WTC11 (cell line): ENCODE data around the gene KCNAB3. TPM values are rescaled to one million over a fixed set of nuclear protein-coding genes. Genes with fewer than 3 reads are reported as not detected.

Experiments
- ATAC-seq: fragments of 200-7000 bp; cut with Tn5 transposase; 2 replicates; pipeline ENCODE4 v1.10.0; 2021; ENCODE audit warnings: mild to moderate bottlenecking, moderate library complexity
- CTCF ChIA-PET: fragments of 300-600 bp; sonication (Branson Sonifier 250); formaldehyde crosslinking; loops from one replicate; lab custom pipeline; 2021; ENCODE audit warnings: antibody characterized with exemption; lab: Charles Lee
- POLR2A ChIA-PET: fragments of 350-600 bp; sonication (Branson Sonifier 250); formaldehyde crosslinking; loops from one replicate; lab custom pipeline; 2021; ENCODE audit warnings: antibody characterized with exemption; lab: Charles Lee
- DNase-seq: peaks from one replicate; pipeline ENCODE4 v3.0.0; 2021; ENCODE audit warnings: low spot score
- H3K27ac Mint-ChIP-seq: 2 replicates; pipeline ENCODE4 v1.8.0; 2021; ENCODE audit warnings: mixed read lengths
- H3K27me3 Mint-ChIP-seq: 2 replicates; pipeline ENCODE4 v1.8.0; 2021; ENCODE audit warnings: low read depth, mild to moderate bottlenecking, moderate library complexity, mixed read lengths
- H3K36me3 Mint-ChIP-seq: 2 replicates; pipeline ENCODE4 v1.8.0; 2021; ENCODE audit warnings: mixed read lengths
- H3K4me1 Mint-ChIP-seq: 2 replicates; pipeline ENCODE4 v1.8.0; 2022; ENCODE audit warnings: mixed read lengths
- H3K4me3 Mint-ChIP-seq: 2 replicates; pipeline ENCODE4 v1.8.0; 2021; ENCODE audit warnings: mild to moderate bottlenecking, moderate library complexity, mixed read lengths
- H3K9me3 Mint-ChIP-seq: 2 replicates; pipeline ENCODE4 v1.8.0; 2021; ENCODE audit warnings: mixed read lengths
- CBFB ChIP-seq: sonication (generic); formaldehyde crosslinking; IDR thresholded peaks from 2 replicates; pipeline ENCODE4 v1.8.1; 2022; ENCODE audit warnings: mild to moderate bottlenecking, low read depth, missing genetic modification reagents
- ESRRA ChIP-seq: sonication (generic); formaldehyde crosslinking; IDR thresholded peaks from 2 replicates; pipeline ENCODE4 v1.8.1; 2022; ENCODE audit warnings: mild to moderate bottlenecking, missing genetic modification reagents, borderline replicate concordance
- FOXP1 ChIP-seq: sonication (generic); formaldehyde crosslinking; IDR thresholded peaks from 2 replicates; pipeline ENCODE4 v1.8.0; 2022; ENCODE audit warnings: missing genetic modification reagents, mild to moderate bottlenecking, moderate library complexity, borderline replicate concordance
- IRF2 ChIP-seq: sonication (generic); formaldehyde crosslinking; IDR thresholded peaks from 2 replicates; pipeline ENCODE4 v1.8.0; 2022; ENCODE audit warnings: low read depth, missing genetic modification reagents, borderline replicate concordance
- KAT7 ChIP-seq: sonication (generic); formaldehyde crosslinking; IDR thresholded peaks from 2 replicates; pipeline ENCODE4 v1.8.1; 2023; ENCODE audit warnings: missing genetic modification reagents, mild to moderate bottlenecking, borderline replicate concordance
- NFE2L1 ChIP-seq: sonication (generic); formaldehyde crosslinking; IDR thresholded peaks from 2 replicates; pipeline ENCODE4 v1.8.1; 2023; ENCODE audit warnings: missing genetic modification reagents
- TCF7 ChIP-seq: sonication (generic); formaldehyde crosslinking; IDR thresholded peaks from 2 replicates; pipeline ENCODE4 v1.8.0; 2022; ENCODE audit warnings: mild to moderate bottlenecking, low read depth, missing genetic modification reagents, moderate library complexity
- TP53 ChIP-seq: sonication (generic); formaldehyde crosslinking; IDR thresholded peaks from 2 replicates; pipeline ENCODE4 v1.8.1; 2023; ENCODE audit warnings: mild to moderate bottlenecking, missing genetic modification reagents
- ZNF219 ChIP-seq: sonication (generic); formaldehyde crosslinking; IDR thresholded peaks from 2 replicates; pipeline ENCODE4 v1.8.0; 2023; ENCODE audit warnings: missing genetic modification reagents, mild to moderate bottlenecking, borderline replicate concordance
- ZNF671 ChIP-seq: fragments of 250-450 bp; sonication (Bioruptor Pico); IDR thresholded peaks from 2 replicates; pipeline ENCODE4 v1.8.0; 2021; ENCODE audit warnings: mild to moderate bottlenecking
- total RNA-seq: library from RNA; stranded (reverse); gene quantifications from 3 replicates; pipeline ENCODE4 v1.2.3, GENCODE V29; 2021
- TF ChIP-seq, protein P1 (sequence below): fragments of 250-450 bp; sonication (Bioruptor Pico); IDR thresholded peaks from 2 replicates; pipeline ENCODE4 v1.9.0; 2021; ENCODE audit warnings: mild to moderate bottlenecking, borderline replicate concordance
- TF ChIP-seq, protein P2 (sequence below): sonication (generic); formaldehyde crosslinking; IDR thresholded peaks from 2 replicates; pipeline ENCODE4 v1.8.0; 2022; ENCODE audit warnings: missing genetic modification reagents
- TF ChIP-seq, protein P3 (sequence below): sonication (generic); formaldehyde crosslinking; IDR thresholded peaks from 2 replicates; pipeline ENCODE4 v1.8.1; 2023; ENCODE audit warnings: mild to moderate bottlenecking, missing genetic modification reagents, moderate library complexity
- TF ChIP-seq, protein P4 (sequence below): fragments of 250-450 bp; sonication (Bioruptor Pico); IDR thresholded peaks from 2 replicates; pipeline ENCODE4 v1.8.0; 2021; ENCODE audit warnings: mild to moderate bottlenecking
- TF ChIP-seq, protein P5 (sequence below): sonication (generic); formaldehyde crosslinking; IDR thresholded peaks from 2 replicates; pipeline ENCODE4 v1.8.1; 2023; ENCODE audit warnings: mild to moderate bottlenecking, missing genetic modification reagents
- TF ChIP-seq, protein P6 (sequence below): sonication (generic); formaldehyde crosslinking; IDR thresholded peaks from 2 replicates; pipeline ENCODE4 v1.8.1; 2022; ENCODE audit warnings: mild to moderate bottlenecking, missing genetic modification reagents, moderate library complexity, borderline replicate concordance
- TF ChIP-seq, protein P7 (sequence below): sonication (generic); formaldehyde crosslinking; IDR thresholded peaks from 2 replicates; pipeline ENCODE4 v1.8.1; 2023; ENCODE audit warnings: mild to moderate bottlenecking, missing genetic modification reagents, moderate library complexity
- TF ChIP-seq, protein P8 (sequence below): sonication (generic); formaldehyde crosslinking; conservative IDR thresholded peaks from 2 replicates; pipeline ENCODE4 v1.8.1; 2022; ENCODE audit warnings: mild to moderate bottlenecking, missing genetic modification reagents

KCNAB3 gene
- total RNA-seq, 1 experiment from 2014 or later: 3.2 TPM

DNA sequence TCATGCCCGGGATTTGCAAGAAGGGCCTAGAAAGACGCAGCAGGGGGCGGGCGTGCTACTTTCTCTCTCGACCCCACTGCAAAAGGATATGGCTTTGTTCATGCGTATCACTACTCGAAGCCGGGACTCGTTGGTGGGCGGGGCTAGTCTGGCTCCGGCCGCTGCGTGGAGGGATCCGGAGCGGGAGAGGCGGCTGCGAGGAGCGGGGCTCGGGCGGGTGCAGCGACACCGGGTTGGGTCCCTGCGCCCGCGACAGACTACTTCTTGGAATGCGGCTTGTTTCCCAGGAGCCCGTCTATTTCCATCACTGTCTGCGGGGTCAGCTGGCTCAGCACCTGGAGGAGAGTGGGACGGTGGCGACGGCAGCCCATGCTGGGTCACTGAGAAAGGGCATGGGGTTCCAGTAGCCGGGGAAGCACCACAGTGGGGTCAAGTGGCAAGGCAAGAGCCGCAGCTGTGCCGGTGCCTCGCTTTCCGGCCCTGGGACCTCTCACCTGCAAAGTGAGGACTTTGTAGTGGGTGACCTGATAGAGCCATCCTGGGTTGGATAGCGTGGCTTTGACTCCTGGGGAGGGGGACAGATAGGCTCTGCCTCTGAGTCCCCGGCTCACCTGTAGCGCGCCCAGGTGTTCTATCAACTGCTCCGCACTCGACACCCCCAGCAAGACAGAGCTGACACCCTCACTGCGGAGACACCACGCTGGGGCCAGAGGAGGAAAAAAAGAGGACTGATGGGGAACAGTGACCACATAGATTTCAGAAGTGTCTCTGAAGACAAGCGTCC is 6.6 kb downstream of the KCNAB3 start (continued):
- TF ChIP-seq, protein P1, sequence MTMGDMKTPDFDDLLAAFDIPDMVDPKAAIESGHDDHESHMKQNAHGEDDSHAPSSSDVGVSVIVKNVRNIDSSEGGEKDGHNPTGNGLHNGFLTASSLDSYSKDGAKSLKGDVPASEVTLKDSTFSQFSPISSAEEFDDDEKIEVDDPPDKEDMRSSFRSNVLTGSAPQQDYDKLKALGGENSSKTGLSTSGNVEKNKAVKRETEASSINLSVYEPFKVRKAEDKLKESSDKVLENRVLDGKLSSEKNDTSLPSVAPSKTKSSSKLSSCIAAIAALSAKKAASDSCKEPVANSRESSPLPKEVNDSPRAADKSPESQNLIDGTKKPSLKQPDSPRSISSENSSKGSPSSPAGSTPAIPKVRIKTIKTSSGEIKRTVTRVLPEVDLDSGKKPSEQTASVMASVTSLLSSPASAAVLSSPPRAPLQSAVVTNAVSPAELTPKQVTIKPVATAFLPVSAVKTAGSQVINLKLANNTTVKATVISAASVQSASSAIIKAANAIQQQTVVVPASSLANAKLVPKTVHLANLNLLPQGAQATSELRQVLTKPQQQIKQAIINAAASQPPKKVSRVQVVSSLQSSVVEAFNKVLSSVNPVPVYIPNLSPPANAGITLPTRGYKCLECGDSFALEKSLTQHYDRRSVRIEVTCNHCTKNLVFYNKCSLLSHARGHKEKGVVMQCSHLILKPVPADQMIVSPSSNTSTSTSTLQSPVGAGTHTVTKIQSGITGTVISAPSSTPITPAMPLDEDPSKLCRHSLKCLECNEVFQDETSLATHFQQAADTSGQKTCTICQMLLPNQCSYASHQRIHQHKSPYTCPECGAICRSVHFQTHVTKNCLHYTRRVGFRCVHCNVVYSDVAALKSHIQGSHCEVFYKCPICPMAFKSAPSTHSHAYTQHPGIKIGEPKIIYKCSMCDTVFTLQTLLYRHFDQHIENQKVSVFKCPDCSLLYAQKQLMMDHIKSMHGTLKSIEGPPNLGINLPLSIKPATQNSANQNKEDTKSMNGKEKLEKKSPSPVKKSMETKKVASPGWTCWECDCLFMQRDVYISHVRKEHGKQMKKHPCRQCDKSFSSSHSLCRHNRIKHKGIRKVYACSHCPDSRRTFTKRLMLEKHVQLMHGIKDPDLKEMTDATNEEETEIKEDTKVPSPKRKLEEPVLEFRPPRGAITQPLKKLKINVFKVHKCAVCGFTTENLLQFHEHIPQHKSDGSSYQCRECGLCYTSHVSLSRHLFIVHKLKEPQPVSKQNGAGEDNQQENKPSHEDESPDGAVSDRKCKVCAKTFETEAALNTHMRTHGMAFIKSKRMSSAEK (CRISPR knock-in tag): no peak
- no peak for TF ChIP-seq TP53
- TF ChIP-seq, protein P2, sequence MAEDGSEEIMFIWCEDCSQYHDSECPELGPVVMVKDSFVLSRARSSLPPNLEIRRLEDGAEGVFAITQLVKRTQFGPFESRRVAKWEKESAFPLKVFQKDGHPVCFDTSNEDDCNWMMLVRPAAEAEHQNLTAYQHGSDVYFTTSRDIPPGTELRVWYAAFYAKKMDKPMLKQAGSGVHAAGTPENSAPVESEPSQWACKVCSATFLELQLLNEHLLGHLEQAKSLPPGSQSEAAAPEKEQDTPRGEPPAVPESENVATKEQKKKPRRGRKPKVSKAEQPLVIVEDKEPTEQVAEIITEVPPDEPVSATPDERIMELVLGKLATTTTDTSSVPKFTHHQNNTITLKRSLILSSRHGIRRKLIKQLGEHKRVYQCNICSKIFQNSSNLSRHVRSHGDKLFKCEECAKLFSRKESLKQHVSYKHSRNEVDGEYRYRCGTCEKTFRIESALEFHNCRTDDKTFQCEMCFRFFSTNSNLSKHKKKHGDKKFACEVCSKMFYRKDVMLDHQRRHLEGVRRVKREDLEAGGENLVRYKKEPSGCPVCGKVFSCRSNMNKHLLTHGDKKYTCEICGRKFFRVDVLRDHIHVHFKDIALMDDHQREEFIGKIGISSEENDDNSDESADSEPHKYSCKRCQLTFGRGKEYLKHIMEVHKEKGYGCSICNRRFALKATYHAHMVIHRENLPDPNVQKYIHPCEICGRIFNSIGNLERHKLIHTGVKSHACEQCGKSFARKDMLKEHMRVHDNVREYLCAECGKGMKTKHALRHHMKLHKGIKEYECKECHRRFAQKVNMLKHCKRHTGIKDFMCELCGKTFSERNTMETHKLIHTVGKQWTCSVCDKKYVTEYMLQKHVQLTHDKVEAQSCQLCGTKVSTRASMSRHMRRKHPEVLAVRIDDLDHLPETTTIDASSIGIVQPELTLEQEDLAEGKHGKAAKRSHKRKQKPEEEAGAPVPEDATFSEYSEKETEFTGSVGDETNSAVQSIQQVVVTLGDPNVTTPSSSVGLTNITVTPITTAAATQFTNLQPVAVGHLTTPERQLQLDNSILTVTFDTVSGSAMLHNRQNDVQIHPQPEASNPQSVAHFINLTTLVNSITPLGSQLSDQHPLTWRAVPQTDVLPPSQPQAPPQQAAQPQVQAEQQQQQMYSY (CRISPR knock-in tag): 0 out of 2 replicates have a peak, but pooled peaks have one; percentile 27
- no peak for TF ChIP-seq ZNF219
- TF ChIP-seq, protein P3, sequence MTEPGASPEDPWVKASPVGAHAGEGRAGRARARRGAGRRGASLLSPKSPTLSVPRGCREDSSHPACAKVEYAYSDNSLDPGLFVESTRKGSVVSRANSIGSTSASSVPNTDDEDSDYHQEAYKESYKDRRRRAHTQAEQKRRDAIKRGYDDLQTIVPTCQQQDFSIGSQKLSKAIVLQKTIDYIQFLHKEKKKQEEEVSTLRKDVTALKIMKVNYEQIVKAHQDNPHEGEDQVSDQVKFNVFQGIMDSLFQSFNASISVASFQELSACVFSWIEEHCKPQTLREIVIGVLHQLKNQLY (CRISPR knock-in tag): no peak
- TF ChIP-seq, protein P4, sequence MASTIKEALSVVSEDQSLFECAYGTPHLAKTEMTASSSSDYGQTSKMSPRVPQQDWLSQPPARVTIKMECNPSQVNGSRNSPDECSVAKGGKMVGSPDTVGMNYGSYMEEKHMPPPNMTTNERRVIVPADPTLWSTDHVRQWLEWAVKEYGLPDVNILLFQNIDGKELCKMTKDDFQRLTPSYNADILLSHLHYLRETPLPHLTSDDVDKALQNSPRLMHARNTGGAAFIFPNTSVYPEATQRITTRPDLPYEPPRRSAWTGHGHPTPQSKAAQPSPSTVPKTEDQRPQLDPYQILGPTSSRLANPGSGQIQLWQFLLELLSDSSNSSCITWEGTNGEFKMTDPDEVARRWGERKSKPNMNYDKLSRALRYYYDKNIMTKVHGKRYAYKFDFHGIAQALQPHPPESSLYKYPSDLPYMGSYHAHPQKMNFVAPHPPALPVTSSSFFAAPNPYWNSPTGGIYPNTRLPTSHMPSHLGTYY: no peak
- TF ChIP-seq NFE2L1: peak; percentile 94
- TF ChIP-seq, protein P5, sequence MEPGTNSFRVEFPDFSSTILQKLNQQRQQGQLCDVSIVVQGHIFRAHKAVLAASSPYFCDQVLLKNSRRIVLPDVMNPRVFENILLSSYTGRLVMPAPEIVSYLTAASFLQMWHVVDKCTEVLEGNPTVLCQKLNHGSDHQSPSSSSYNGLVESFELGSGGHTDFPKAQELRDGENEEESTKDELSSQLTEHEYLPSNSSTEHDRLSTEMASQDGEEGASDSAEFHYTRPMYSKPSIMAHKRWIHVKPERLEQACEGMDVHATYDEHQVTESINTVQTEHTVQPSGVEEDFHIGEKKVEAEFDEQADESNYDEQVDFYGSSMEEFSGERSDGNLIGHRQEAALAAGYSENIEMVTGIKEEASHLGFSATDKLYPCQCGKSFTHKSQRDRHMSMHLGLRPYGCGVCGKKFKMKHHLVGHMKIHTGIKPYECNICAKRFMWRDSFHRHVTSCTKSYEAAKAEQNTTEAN (CRISPR knock-in tag): peak; percentile 68; the same call in 1 of the 2 replicates
- TF ChIP-seq CBFB (CRISPR knock-in tag): no peak; the same call in 1 of the 2 replicates
- no peak for TF ChIP-seq ESRRA (CRISPR knock-in tag)
- no peak for TF ChIP-seq IRF2 (CRISPR knock-in tag)
- TF ChIP-seq TCF7 (CRISPR knock-in tag): no peak

DNA sequence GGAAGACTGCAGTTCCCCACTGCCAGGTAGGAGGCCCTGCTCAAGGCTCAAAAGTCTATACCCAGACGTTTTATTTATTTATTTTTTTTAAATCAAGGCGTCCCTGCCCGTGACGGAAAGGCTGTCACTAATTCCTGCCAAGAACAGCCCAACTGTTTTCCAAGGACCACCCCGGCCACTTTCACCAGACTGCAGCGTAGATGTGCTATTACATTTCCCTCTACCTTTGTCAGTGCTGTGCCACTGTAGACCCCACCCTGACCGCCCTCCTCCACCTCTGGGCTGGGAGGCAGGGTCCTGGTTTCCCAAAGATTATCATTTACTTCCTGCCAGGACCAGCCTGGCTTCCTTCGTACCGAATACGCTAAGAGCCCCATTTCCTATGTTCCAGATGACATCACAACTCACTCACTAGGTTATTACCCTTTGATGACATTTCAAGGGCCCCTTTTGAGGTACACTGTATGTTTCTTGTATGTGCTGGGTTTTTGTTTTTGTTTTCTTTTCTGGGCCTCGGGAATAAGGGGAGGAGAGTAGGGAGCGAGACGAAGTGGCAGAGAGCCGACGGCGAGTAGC is 7.3 kb downstream of the KCNAB3 start:
- TF ChIP-seq KAT7 (CRISPR knock-in tag) (no peak), ZNF671 (CRISPR knock-in tag) (no peak), FOXP1 (CRISPR knock-in tag) (no peak)
- TF ChIP-seq, protein P6, sequence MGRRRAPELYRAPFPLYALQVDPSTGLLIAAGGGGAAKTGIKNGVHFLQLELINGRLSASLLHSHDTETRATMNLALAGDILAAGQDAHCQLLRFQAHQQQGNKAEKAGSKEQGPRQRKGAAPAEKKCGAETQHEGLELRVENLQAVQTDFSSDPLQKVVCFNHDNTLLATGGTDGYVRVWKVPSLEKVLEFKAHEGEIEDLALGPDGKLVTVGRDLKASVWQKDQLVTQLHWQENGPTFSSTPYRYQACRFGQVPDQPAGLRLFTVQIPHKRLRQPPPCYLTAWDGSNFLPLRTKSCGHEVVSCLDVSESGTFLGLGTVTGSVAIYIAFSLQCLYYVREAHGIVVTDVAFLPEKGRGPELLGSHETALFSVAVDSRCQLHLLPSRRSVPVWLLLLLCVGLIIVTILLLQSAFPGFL (CRISPR knock-in tag): no peak
- TF ChIP-seq, protein P7, sequence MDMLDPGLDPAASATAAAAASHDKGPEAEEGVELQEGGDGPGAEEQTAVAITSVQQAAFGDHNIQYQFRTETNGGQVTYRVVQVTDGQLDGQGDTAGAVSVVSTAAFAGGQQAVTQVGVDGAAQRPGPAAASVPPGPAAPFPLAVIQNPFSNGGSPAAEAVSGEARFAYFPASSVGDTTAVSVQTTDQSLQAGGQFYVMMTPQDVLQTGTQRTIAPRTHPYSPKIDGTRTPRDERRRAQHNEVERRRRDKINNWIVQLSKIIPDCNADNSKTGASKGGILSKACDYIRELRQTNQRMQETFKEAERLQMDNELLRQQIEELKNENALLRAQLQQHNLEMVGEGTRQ (CRISPR knock-in tag): peak; percentile 23; the same call in 1 of the 2 replicates
- TF ChIP-seq, protein P8, sequence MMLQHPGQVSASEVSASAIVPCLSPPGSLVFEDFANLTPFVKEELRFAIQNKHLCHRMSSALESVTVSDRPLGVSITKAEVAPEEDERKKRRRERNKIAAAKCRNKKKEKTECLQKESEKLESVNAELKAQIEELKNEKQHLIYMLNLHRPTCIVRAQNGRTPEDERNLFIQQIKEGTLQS (CRISPR knock-in tag): no peak
- CTCF ChIA-PET: interaction anchor here (0.9 to 1.8 kb wide), 5 partner anchors 9 to 119 kb away, joined by 3 to 7 read pairs (median 3); no protein-coding TSS in a partner anchor
- no peaks in the 10 kb centered on the region for H3K36me3 Mint-ChIP-seq
- ATAC-seq: no peak
- H3K27me3 Mint-ChIP-seq: peaks cover 94% of the 10 kb centered on the region
- POLR2A ChIA-PET: no interaction called here
- H3K4me1 Mint-ChIP-seq: peaks cover 9% of the 10 kb centered on the region
- H3K4me3 Mint-ChIP-seq: peak overlapping the region; percentile 58
- 0 out of 2 replicates have a peak, but pooled peaks cover 3% of the 10 kb centered on the region for H3K9me3 Mint-ChIP-seq
- DNase-seq: no peak
- H3K27ac Mint-ChIP-seq: no peak overlapping the region
